Karpas-422 (cell line): Measurements from ENCODE around the gene PRPF8. TPM values are rescaled to one million over a fixed set of nuclear protein-coding genes. Genes with fewer than 3 reads are reported as not detected.
"Not testable (repeated sequence)": the region's sequence is repeated elsewhere in the genome, so short reads cannot be mapped to it uniquely, and the experiment has no call there.

Source experiments
- DNase-seq: peaks from one replicate; pipeline ENCODE4 v3.0.0-alpha.2; 2015
- H2AFZ ChIP-seq: fragments of 200-600 bp; sonication (generic); 2 replicates; pipeline ENCODE4 v1.6.1; 2014; ENCODE audit warnings: antibody characterized with exemption, low read length, mixed read lengths
- H3K27ac ChIP-seq: fragments of 200-600 bp; sonication (generic); 2 replicates; pipeline ENCODE4 v1.5.1; 2014; ENCODE audit warnings: mild to moderate bottlenecking, low read length, moderate library complexity
- H3K27me3 ChIP-seq: fragments of 200-600 bp; sonication (generic); 2 replicates; pipeline ENCODE4 v1.6.1; 2014; ENCODE audit warnings: low read length, mixed read lengths
- H3K36me3 ChIP-seq: fragments of 200-600 bp; sonication (generic); 2 replicates; pipeline ENCODE4 v1.6.1; 2014; ENCODE audit warnings: low read length, mixed read lengths; ENCODE audit not compliant: insufficient read depth
- H3K4me1 ChIP-seq: fragments of 200-600 bp; sonication (generic); 2 replicates; pipeline ENCODE4 v1.6.1; 2014; ENCODE audit warnings: mild to moderate bottlenecking, low read length, mixed read lengths
- H3K4me2 ChIP-seq: fragments of 200-600 bp; sonication (generic); 2 replicates; pipeline ENCODE4 v1.6.1; 2014; ENCODE audit warnings: low read length, low read depth, mild to moderate bottlenecking; ENCODE audit not compliant: poor library complexity, severe bottlenecking
- H3K4me3 ChIP-seq: fragments of 200-600 bp; sonication (generic); 2 replicates; pipeline ENCODE4 v1.5.1; 2014; ENCODE audit warnings: mild to moderate bottlenecking, antibody characterized with exemption, low read length, mixed read lengths
- H3K79me2 ChIP-seq: fragments of 200-600 bp; sonication (generic); 2 replicates; pipeline ENCODE4 v1.6.1; 2014; ENCODE audit warnings: mild to moderate bottlenecking, low read length, mixed read lengths
- H3K9ac ChIP-seq: fragments of 200-600 bp; sonication (generic); 2 replicates; pipeline ENCODE4 v1.6.0; 2014; ENCODE audit warnings: low read length
- H3K9me2 ChIP-seq: fragments of 200-600 bp; sonication (generic), shearing (Covaris generic); replicated peaks from 2 replicates; pipeline ENCODE4 v1.6.0; 2014; ENCODE audit warnings: mild to moderate bottlenecking, low read length, moderate library complexity; ENCODE audit not compliant: insufficient read depth
- H3K9me3 ChIP-seq: fragments of 300-700, 200-600 bp; sonication (generic); 2 replicates; pipeline ENCODE4 v1.6.1; 2014; ENCODE audit warnings: low read length, mixed read lengths
- H4K20me1 ChIP-seq: fragments of 200-600 bp; sonication (generic); 2 replicates; pipeline ENCODE4 v1.6.1; 2014; ENCODE audit warnings: mild to moderate bottlenecking, antibody characterized with exemption, low read length, low read depth; ENCODE audit not compliant: insufficient read depth
- total RNA-seq: library from RNA; depleted of rRNA; stranded (reverse); fragments of >200 nt; shearing (Covaris generic); gene quantifications from 2 replicates; pipeline ENCODE4 v1.2.3, GENCODE V29; 2014; ENCODE audit warnings: low replicate concordance

The PRPF8 gene
- total RNA-seq, 1 experiment from 2014 or later: 130 TPM

DNA sequence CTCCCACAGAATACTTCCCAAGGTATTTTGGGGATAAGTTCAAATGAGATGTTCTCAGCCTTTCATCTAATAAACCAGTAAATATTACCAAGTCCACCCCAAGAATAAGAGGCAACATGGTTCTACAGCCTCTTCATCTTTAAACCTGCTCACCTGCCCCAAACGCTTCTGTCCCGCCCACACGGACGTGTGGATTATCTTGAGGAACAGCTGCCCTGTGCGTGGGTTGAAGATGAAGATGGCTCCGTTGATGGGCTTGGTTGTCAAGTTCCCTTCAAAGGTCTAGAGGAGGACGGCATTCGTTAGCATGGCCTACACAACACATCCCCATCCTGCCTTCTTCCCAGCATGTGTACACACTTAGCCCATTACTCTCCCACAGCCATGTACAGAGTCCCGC, 26.6 kb downstream of the PRPF8 start:
- H3K79me2 ChIP-seq: no peaks in the 10 kb centered on the region; the same call in 1 of the 2 replicates
- no peaks in the 10 kb centered on the region for H3K9me2 ChIP-seq
- no peak overlapping the region for H2AFZ ChIP-seq
- no peak overlapping the region for H3K4me3 ChIP-seq
- H3K9ac ChIP-seq: no peak overlapping the region
- DNase-seq: no peak
- H3K27ac ChIP-seq: no peak overlapping the region
- 0 out of 2 replicates have a peak, but pooled peaks cover 4% of the 10 kb centered on the region for H4K20me1 ChIP-seq
- no peaks in the 10 kb centered on the region for H3K9me3 ChIP-seq
- no peaks in the 10 kb centered on the region for H3K27me3 ChIP-seq
- no peaks in the 10 kb centered on the region for H3K4me1 ChIP-seq
- no peak overlapping the region for H3K4me2 ChIP-seq
- H3K36me3 ChIP-seq: peaks cover 74% of the 10 kb centered on the region

DNA sequence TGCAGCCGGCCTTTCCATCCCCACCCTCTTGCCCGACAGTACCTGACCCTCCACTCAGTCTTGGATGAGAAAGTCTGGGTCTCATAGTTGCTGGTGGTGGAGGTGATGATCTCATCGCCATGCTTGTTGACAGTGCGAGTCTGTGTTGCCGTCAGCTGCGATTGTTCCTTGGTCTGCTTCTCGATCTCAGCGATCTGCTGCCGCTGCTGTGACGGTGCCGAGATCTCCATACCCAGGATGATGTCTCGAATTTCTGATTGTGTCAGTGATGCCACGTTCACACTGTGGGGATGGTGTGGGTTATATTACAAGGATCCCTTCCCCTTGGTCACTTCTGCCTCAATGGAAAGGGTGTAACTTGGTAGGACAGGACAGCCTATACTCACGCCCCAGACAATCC, 30.9 kb downstream of the PRPF8 start:
- H3K4me3 ChIP-seq: no peak overlapping the region
- H3K27me3 ChIP-seq: no peaks in the 10 kb centered on the region
- H4K20me1 ChIP-seq: peaks cover 5% of the 10 kb centered on the region; the same call in 1 of the 2 replicates
- no peak overlapping the region for H3K27ac ChIP-seq
- DNase-seq: no peak
- peaks cover 16% of the 10 kb centered on the region for H3K4me1 ChIP-seq
- peaks cover 58% of the 10 kb centered on the region for H3K36me3 ChIP-seq
- no peak overlapping the region for H3K4me2 ChIP-seq
- H2AFZ ChIP-seq: no peak overlapping the region
- no peaks in the 10 kb centered on the region for H3K9me2 ChIP-seq
- no peaks in the 10 kb centered on the region for H3K9me3 ChIP-seq
- H3K79me2 ChIP-seq: no peaks in the 10 kb centered on the region; the same call in 1 of the 2 replicates
- H3K9ac ChIP-seq: no peak overlapping the region

DNA sequence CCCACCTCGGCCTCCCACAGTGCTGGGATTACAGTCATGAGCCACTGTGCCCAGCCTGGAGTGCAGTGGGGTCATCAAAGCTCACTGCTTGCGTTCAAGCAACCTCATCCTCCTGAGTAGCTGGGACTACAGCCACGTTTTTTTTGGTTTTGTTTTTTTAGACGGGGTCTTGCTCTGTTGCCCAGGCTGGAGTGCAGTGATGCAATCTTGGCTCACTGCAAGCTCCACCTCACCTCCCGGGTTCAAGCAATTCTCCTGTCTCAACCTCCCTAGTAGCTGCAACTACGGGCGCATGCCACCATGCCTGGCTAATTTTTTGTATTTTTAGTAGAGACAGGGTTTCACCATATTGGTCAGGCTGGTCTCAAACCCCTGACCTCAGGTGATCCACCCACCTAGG, 31.9 kb downstream of the PRPF8 start:
- H3K4me2 ChIP-seq, H3K27ac ChIP-seq, H2AFZ ChIP-seq, H3K4me3 ChIP-seq, H3K9ac ChIP-seq, H3K9me3 ChIP-seq, H4K20me1 ChIP-seq, H3K79me2 ChIP-seq, H3K27me3 ChIP-seq, H3K9me2 ChIP-seq, DNase-seq: not testable (repeated sequence)
- Histone ChIP-seq H3K4me1 (peaks cover 22% of the 10 kb centered on the region), H3K36me3 (peaks cover 49% of the 10 kb centered on the region)

DNA sequence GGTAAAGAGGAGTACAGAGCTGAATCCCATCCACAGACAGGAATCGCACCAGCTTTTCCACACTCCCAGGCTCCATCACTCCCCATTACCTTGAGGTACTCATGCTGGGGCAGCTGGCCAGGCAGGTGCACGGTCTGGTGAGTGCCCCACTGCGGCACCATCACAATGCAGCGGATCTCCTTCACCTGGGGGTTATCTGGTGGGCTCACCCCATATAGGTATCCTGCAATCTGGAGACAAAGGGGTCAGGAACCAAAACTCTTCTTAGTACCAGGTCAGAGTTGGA, 33.2 kb downstream of the PRPF8 start:
- no peak overlapping the region for H3K4me3 ChIP-seq
- no peaks in the 10 kb centered on the region for H3K9me3 ChIP-seq
- H2AFZ ChIP-seq: no peak overlapping the region
- H4K20me1 ChIP-seq: peaks cover 5% of the 10 kb centered on the region; the same call in 1 of the 2 replicates
- no peaks in the 10 kb centered on the region for H3K27me3 ChIP-seq
- H3K79me2 ChIP-seq: no peaks in the 10 kb centered on the region
- H3K36me3 ChIP-seq: peaks cover 42% of the 10 kb centered on the region
- no peak for DNase-seq
- no peak overlapping the region for H3K4me2 ChIP-seq
- no peak overlapping the region for H3K9ac ChIP-seq
- peaks cover 22% of the 10 kb centered on the region for H3K4me1 ChIP-seq
- no peak overlapping the region for H3K27ac ChIP-seq
- H3K9me2 ChIP-seq: no peaks in the 10 kb centered on the region

DNA sequence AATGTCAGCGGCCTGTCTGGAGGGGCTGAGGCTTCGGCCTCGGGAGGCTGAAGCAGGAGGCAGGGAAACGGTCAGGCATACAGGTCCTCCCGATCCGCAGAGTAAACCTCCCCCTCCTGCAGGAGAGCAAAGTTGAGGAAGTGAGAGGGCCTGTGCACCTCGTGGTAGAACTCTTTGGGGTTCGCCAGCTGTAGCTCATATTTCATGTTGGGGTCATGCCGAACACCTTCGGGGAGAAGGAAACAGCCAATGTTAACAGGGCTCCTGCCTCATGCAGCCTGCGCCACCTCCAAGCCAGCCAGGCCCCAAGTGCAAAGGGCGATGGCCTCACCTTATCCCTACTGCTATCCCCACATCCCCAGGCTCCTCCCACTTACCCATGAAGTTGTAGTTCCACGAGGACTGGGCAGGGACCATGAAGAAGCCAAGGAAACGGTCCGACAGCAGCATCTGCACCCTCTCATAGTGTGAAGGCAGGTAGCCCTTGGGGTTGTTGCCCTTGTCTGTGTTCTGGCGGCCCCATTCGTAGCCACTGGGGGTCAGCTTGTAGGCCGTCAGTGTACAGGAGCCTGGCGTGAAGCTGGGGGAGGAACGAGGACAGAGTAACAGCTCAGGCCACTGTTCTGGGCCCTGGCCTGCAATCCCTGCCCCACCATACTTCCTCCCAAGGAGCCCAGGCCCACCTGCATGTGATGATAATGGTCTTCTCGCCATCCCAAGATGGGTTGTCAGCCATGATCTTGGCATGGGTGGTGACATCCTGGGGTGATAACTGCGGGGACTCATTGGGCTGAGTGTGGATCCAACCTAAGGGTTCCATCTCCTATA, 33.7 kb downstream of the PRPF8 start:
- H3K9ac ChIP-seq: no peak overlapping the region

DNA sequence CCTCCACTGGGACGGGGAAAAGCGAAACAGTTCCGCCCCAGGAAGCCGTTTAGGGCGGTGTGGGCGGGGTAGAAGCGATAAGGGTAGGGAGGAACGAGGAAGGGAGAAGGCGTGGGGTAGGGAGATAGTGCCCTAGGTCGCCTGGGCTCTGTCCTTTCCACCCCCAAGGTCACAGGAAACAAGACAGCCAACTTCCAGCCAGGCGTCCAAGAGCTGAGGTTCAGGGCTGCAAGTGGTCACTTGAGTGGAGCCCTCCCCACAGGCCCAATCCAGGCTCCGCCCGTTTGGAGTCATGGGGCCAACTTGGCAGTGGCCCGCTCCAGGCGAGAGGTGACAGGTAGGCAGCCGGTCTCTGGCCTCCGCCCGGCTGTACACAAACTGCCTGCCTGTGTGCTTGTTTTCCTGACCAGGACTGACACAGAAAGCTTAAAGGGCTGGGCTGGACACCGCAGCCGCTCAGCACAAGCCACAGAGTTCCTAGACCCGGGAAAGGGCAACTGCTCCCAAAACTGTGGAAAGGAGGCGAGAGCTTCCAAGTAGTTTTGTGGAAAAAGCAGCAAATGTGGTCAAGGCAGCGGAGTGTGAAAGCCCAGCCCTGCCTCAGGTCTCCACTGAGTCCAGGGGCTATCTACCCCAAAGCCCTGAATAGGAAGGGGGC, 34.7 kb downstream of the PRPF8 start, which contains the start of gene RILP:
TSS of gene RILP (minus strand) at position 23 of the 658 bp plus-strand sequence. CDS start 62 bp downstream, outside the sequence.
- H2AFZ ChIP-seq: no peak within 1 kb of the TSS
- peaks cover 32% of the 10 kb centered on the region for H3K36me3 ChIP-seq
- no peaks in the 10 kb centered on the region for H3K79me2 ChIP-seq
- H4K20me1 ChIP-seq: peaks cover 5% of the 10 kb centered on the region; the same call in 1 of the 2 replicates
- 0 out of 2 replicates have a peak within 1 kb of the TSS, but pooled peaks have one; percentile 26 for H3K27ac ChIP-seq
- no peaks in the 10 kb centered on the region for H3K9me3 ChIP-seq
- peak within 1 kb of the TSS; percentile 88 for H3K4me2 ChIP-seq
- peak within 1 kb of the TSS; percentile 63 for H3K4me3 ChIP-seq
- no peaks in the 10 kb centered on the region for H3K9me2 ChIP-seq
- no peaks in the 10 kb centered on the region for H3K27me3 ChIP-seq
- H3K4me1 ChIP-seq: peaks cover 22% of the 10 kb centered on the region
- H3K9ac ChIP-seq: peak within 1 kb of the TSS; percentile 66
- DNase-seq: peak; percentile 56

More for the DNA sequence above, 33.7 kb downstream of the PRPF8 start:
- H3K9me3 ChIP-seq: no peaks in the 10 kb centered on the region
- H3K36me3 ChIP-seq: peaks cover 37% of the 10 kb centered on the region
- H3K27me3 ChIP-seq: no peaks in the 10 kb centered on the region
- H3K4me1 ChIP-seq: peaks cover 22% of the 10 kb centered on the region
- no peak overlapping the region for H2AFZ ChIP-seq
- no peak for DNase-seq
- H3K27ac ChIP-seq: no peak overlapping the region
- H3K4me2 ChIP-seq: no peak overlapping the region
- no peaks in the 10 kb centered on the region for H3K9me2 ChIP-seq
- peaks cover 5% of the 10 kb centered on the region; the same call in 1 of the 2 replicates for H4K20me1 ChIP-seq
- no peaks in the 10 kb centered on the region for H3K79me2 ChIP-seq
- no peak overlapping the region for H3K4me3 ChIP-seq

DNA sequence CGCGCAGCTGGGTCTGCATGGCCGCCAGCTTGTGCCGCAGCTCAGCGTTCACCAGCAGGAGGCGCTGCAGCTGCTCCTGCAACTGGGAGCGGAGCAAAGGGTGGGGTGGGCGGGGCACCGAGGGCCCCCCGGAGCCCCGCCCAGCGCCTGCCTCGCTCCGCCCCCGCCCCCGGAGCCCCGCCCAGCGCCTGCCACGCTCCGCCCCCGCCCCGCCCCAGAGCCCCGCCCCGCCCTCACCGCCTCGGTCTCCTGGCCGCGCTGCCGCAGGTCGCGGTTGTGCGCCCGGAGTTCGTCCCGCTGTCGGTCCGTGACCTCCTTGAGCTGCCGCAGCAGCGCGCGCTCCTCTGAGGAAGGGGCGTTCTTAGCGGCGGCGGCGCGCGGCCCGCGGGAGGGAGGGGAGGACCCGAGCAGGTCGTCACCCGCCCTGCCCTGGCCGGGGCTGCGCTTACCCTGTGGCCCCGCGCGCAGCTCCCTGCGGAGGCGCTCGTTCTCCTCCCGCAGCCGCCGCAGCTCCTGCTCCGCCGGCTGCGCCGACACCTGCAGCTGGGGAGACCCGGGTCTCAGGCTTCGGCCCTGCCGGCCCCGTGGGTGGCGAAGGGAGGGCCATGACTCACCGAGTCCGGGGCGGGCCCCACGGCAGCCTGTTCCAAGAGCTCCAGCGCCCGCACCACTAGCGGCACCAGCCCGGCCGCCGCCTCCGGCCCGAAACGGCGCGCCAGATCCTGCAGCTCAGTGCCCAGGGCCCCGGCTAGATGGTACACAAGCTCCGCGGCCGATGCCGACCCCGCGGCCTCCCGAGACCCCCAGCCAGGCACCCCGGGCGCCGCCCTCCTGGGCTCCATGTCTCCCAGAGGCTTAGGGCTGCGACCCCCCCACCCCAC, 35.5 kb downstream of the PRPF8 start:
- Histone ChIP-seq H3K9me2 (no peaks in the 10 kb centered on the region), H3K27me3 (no peaks in the 10 kb centered on the region), H3K4me2 (peak overlapping the region; percentile 88), H3K79me2 (no peaks in the 10 kb centered on the region), H3K27ac (0 out of 2 replicates have a peak overlapping the region, but pooled peaks have one; percentile 26), H3K9me3 (no peaks in the 10 kb centered on the region), H3K4me3 (peak overlapping the region; percentile 63), H3K9ac (peak overlapping the region; percentile 66), H2AFZ (no peak overlapping the region), H3K4me1 (peaks cover 22% of the 10 kb centered on the region), H3K36me3 (peaks cover 27% of the 10 kb centered on the region), H4K20me1 (peaks cover 5% of the 10 kb centered on the region; the same call in 1 of the 2 replicates)
- DNase-seq: peak; percentile 97
